GM23248 (cell line): ENCODE data around the gene SCP2.

Experiments
- EZH2 ChIP-seq: fragments of 200-600 bp; sonication (generic); IDR thresholded peaks from 2 replicates; pipeline ENCODE4 v1.6.1; 2018; ENCODE audit warnings: antibody characterized with exemption, mild to moderate bottlenecking; ENCODE audit not compliant: insufficient read depth, poor library complexity, severe bottlenecking
- EZH2phosphoT487 ChIP-seq: fragments of 200-600 bp; sonication (generic); IDR thresholded peaks from 2 replicates; pipeline ENCODE4 v1.6.1; 2018; ENCODE audit warnings: antibody characterized with exemption, moderate library complexity, mild to moderate bottlenecking, low read depth; ENCODE audit not compliant: insufficient read depth

- no peak for TF ChIP-seq EZH2
- no peak for TF ChIP-seq EZH2phosphoT487
Measured at GRCh38 chr1:52904927-52905698, 22.0 kb upstream of the SCP2 start.
